Brain microvascular endothelial cell (primary cell): ENCODE data around the gene SKAP2.

Source experiments
- DNase-seq: peaks from one replicate; pipeline ENCODE4 v3.0.0-alpha.2; 2020
- H3K27ac ChIP-seq: fragments of 250-450 bp; sonication (Bioruptor Pico); 2 replicates; pipeline ENCODE4 v1.5.1; 2020; ENCODE audit warnings: mild to moderate bottlenecking, moderate library complexity
- H3K27me3 ChIP-seq: fragments of 250-450 bp; sonication (Bioruptor Pico); replicated peaks from 2 replicates; pipeline ENCODE4 v1.5.1; 2020; ENCODE audit warnings: mild to moderate bottlenecking
- H3K36me3 ChIP-seq: fragments of 250-450 bp; sonication (Bioruptor Pico); replicated peaks from 2 replicates; pipeline ENCODE4 v1.5.1; 2020; ENCODE audit warnings: mild to moderate bottlenecking
- H3K4me3 ChIP-seq: 2 replicates; pipeline ENCODE4 v1.5.1; 2011; ENCODE audit warnings: low read depth, mild to moderate bottlenecking, control low read depth, low read length, moderate library complexity
- in situ Hi-C: cut with HindIII; loops from 2 replicates; pipeline ENCODE4 v1.10.0; 2017; ENCODE audit warnings: low sequenced_read_pairs, low pct_ligation_motif_present
- TF ChIP-seq, protein P1 (sequence below): IDR thresholded peaks from 2 replicates; pipeline ENCODE4 v1.5.1; 2011; ENCODE audit warnings: low read depth, mild to moderate bottlenecking, moderate library complexity, low read length, control low read depth, inconsistent platforms; ENCODE audit errors: missing control alignments

SKAP2 gene

DNA sequence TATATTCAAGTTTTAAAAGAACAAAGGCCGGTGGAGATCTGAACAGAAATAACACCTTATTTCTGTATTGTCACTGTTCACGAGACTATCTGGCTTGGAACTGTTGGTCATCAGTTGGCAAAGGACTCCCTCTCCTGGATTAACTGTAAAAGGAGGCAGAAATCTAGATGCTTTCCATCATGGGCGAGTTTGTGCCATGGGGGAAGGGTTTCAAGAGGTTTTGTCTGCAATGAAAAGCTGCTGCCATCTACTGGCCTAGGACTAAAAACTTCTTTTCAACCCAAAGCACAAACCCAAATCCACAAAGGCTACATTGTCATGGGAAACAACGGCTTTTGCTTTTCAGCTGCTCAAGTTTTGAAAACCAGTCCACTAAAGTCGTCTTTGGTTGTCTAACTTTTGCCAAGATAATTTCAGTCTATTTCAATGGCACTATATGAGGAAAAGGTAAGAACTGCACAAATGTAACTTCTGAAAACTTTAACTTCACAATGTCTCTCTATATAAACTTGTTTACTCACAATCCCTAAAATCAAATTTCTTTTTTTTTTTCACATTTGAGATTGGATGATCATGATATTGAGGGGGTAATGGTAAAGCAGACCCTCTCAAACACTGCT is 196.8 kb downstream of the SKAP2 start:
- no peaks in the 10 kb centered on the region for H3K36me3 ChIP-seq
- in situ Hi-C loops, result no loop called here
- H3K27ac ChIP-seq, result no peak overlapping the region
- peak; percentile 85 for DNase-seq
- peaks cover 2% of the 10 kb centered on the region for H3K27me3 ChIP-seq
- TF ChIP-seq, protein P1, sequence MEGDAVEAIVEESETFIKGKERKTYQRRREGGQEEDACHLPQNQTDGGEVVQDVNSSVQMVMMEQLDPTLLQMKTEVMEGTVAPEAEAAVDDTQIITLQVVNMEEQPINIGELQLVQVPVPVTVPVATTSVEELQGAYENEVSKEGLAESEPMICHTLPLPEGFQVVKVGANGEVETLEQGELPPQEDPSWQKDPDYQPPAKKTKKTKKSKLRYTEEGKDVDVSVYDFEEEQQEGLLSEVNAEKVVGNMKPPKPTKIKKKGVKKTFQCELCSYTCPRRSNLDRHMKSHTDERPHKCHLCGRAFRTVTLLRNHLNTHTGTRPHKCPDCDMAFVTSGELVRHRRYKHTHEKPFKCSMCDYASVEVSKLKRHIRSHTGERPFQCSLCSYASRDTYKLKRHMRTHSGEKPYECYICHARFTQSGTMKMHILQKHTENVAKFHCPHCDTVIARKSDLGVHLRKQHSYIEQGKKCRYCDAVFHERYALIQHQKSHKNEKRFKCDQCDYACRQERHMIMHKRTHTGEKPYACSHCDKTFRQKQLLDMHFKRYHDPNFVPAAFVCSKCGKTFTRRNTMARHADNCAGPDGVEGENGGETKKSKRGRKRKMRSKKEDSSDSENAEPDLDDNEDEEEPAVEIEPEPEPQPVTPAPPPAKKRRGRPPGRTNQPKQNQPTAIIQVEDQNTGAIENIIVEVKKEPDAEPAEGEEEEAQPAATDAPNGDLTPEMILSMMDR, result peak; percentile 90
- H3K4me3 ChIP-seq, result no peak overlapping the region

DNA sequence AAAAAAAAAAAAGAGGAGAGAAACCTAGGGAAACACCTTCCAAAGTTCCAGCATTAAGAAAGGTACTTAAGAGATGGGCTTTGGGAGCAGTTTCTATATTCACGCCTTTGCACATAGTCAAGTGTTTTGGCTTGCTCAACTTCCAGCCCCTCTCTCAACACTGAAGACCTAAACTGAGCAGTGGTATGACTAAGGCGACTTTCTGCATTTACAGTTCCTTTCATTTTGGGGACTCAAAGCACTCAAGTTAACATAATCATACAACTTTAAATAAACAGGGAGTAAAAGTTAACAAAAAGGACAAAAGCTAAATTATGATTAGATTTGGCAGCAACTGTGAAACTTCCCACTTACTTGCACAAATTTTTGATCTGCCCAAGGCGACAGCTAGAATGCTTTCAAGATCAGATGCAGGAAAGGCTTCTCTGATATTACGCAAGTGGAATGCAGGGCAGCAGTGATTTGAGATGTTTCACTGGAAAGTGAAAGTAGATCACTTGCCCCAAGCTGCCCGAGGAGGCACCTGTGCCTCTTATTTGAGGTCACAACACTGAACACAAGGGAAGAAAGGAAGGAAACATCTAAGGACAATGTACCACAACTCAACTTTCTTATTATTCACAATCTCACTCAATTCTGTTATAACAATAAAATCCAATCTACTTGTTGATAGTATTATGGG is 199.5 kb downstream of the SKAP2 start:
- H3K36me3 ChIP-seq, result no peaks in the 10 kb centered on the region
- in situ Hi-C loops, result no loop called here
- H3K4me3 ChIP-seq, result no peak overlapping the region
- peaks cover 2% of the 10 kb centered on the region for H3K27me3 ChIP-seq
- H3K27ac ChIP-seq, result no peak overlapping the region
- no peak for DNase-seq
- TF ChIP-seq, protein P1, result no peak

DNA sequence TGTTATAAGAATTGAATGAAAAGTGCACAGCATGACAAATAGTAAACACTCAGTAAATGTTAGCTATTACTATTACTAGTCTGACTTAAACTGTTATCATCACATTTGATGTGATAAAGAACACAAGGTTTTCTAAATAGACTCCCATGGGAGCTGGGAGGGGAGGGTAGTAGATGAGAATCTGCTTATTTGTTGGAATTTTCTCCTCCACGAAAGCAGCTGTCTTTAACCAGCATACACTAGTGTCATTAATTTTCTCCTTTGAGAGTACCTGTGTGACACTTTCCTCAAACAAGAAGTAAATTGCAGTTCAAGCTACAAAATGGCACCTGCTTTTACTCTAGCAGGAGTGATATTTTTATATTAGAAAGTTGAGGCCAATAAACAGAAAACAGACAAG is 200.1 kb downstream of the SKAP2 start:
- TF ChIP-seq, protein P1, result no peak
- no peak for DNase-seq
- Histone ChIP-seq H3K27ac (no peak overlapping the region), H3K36me3 (no peaks in the 10 kb centered on the region), H3K4me3 (no peak overlapping the region), H3K27me3 (peaks cover 2% of the 10 kb centered on the region)
- in situ Hi-C loops, result no loop called here

DNA sequence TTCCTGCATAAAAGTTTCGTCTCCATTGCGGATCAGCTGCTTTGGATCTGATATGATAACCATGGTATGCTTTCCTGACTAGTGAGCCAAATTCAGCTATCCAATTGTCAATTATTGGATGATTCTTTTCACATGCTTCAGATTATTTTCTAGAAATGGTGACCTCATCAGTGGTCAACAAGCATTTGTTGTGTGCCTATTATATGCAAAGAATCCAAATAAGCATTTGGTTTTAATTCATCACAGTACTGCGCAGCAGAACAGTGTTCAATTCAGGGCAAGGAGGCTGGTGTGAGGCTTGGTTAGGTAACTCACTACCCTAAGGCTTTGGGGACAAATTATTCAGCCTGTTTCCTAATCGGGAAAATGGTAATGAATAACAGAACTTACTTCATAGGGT is 200.5 kb downstream of the SKAP2 start:
- Histone ChIP-seq H3K27ac (no peak overlapping the region), H3K36me3 (no peaks in the 10 kb centered on the region), H3K27me3 (peaks cover 2% of the 10 kb centered on the region), H3K4me3 (no peak overlapping the region)
- in situ Hi-C loops, result no loop called here
- DNase-seq, result no peak
- TF ChIP-seq, protein P1, result no peak

DNA sequence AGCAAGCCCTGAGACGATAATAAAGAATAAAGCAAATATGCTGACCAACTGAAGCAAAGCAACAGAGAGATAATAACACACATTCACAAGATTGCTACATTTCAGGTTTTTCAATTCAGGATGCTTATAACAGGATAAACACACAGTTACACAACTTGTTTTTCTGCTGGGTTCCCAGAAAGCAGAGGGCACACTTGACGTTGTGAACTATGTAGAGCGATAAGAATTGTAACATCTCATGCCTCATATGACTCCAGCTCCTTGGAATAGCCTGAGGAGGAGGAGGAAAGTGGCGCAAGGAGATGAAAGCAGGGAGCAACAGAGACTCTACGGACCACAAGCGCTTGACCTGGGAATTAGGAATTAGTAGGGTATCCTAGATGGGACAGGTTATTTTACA is 201.7 kb downstream of the SKAP2 start:
- in situ Hi-C loops, result no loop called here
- Histone ChIP-seq H3K36me3 (no peaks in the 10 kb centered on the region), H3K27ac (no peak overlapping the region), H3K4me3 (no peak overlapping the region), H3K27me3 (peaks cover 2% of the 10 kb centered on the region)
- TF ChIP-seq, protein P1, result no peak
- DNase-seq, result no peak
